HEK293T (cell line): ENCODE measurements around the gene KRTAP5-9.
"Not testable (repeated sequence)": the region's sequence is repeated elsewhere in the genome, so short reads cannot be mapped to it uniquely, and the experiment has no call there.

ENCODE experiments used
- CTCF ChIA-PET: fragments of 350-600 bp; formaldehyde crosslinking; extraction: SDS; loops from one replicate; lab custom pipeline; 2021; ENCODE audit warnings: antibody characterized with exemption, inconsistent platforms; lab: Yijun Ruan, JAX
- POLR2A ChIA-PET: fragments of 350-600 bp; formaldehyde crosslinking; extraction: SDS; loops from one replicate; lab custom pipeline; 2020; ENCODE audit warnings: antibody characterized with exemption, inconsistent platforms; lab: Yijun Ruan, JAX
- DNase-seq: peaks from one replicate; pipeline ENCODE4 v3.0.0; 2012; ENCODE audit warnings: mixed read lengths; ENCODE audit errors: extremely low spot score
- ARNT ChIP-seq: fragments of 450-650 bp; IDR thresholded peaks from 2 replicates; pipeline ENCODE4 v1.6.1; 2017; ENCODE audit warnings: mild to moderate bottlenecking
- BHLHE40 ChIP-seq: fragments of 450-650 bp; IDR thresholded peaks from 2 replicates; pipeline ENCODE4 v1.6.1; 2016; ENCODE audit warnings: mild to moderate bottlenecking, moderate library complexity, borderline replicate concordance
- CTBP1 ChIP-seq: fragments of 450-650 bp; IDR thresholded peaks from 2 replicates; pipeline ENCODE4 v1.6.1; 2016; ENCODE audit warnings: borderline replicate concordance
- ELF4 ChIP-seq: fragments of 450-650 bp; IDR thresholded peaks from 2 replicates; pipeline ENCODE4 v1.6.1; 2017; ENCODE audit warnings: antibody characterized with exemption
- FOXA1 ChIP-seq: fragments of 450-650 bp; IDR thresholded peaks from 2 replicates; pipeline ENCODE4 v1.6.1; 2016; ENCODE audit warnings: mild to moderate bottlenecking
- FOXK2 ChIP-seq: fragments of 450-650 bp; IDR thresholded peaks from 2 replicates; pipeline ENCODE4 v1.6.1; 2016; ENCODE audit warnings: mild to moderate bottlenecking
- FOXM1 ChIP-seq: fragments of 450-650 bp; IDR thresholded peaks from 2 replicates; pipeline ENCODE4 v1.6.1; 2017; ENCODE audit warnings: mild to moderate bottlenecking, borderline replicate concordance
- HDGF ChIP-seq: fragments of 450-650 bp; IDR thresholded peaks from 2 replicates; pipeline ENCODE4 v1.6.1; 2017; ENCODE audit warnings: antibody characterized with exemption, borderline replicate concordance
- L3MBTL2 ChIP-seq: fragments of 450-650 bp; conservative IDR thresholded peaks from 2 replicates; pipeline ENCODE4 v1.6.1; 2016; ENCODE audit warnings: mild to moderate bottlenecking
- LEF1 ChIP-seq: fragments of 450-650 bp; IDR thresholded peaks from 2 replicates; pipeline ENCODE4 v1.6.1; 2017; ENCODE audit warnings: mild to moderate bottlenecking, borderline replicate concordance
- NFRKB ChIP-seq: fragments of 450-650 bp; IDR thresholded peaks from 2 replicates; pipeline ENCODE4 v1.6.1; 2016; ENCODE audit warnings: mild to moderate bottlenecking, moderate library complexity
- SP1 ChIP-seq: fragments of 450-650 bp; IDR thresholded peaks from 2 replicates; pipeline ENCODE4 v1.6.1; 2017
- SUZ12 ChIP-seq: fragments of 450-650 bp; IDR thresholded peaks from 2 replicates; pipeline ENCODE4 v1.6.1; 2016; ENCODE audit warnings: mild to moderate bottlenecking
- TARDBP ChIP-seq: fragments of 450-650 bp; IDR thresholded peaks from 2 replicates; pipeline ENCODE4 v1.6.1; 2016
- ZNF384 ChIP-seq: fragments of 450-650 bp; IDR thresholded peaks from 2 replicates; pipeline ENCODE4 v1.6.1; 2016
- TF ChIP-seq, protein P1 (sequence below): fragments of 450-650 bp; IDR thresholded peaks from 2 replicates; pipeline ENCODE4 v1.6.1; 2016

The KRTAP5-9 gene

DNA sequence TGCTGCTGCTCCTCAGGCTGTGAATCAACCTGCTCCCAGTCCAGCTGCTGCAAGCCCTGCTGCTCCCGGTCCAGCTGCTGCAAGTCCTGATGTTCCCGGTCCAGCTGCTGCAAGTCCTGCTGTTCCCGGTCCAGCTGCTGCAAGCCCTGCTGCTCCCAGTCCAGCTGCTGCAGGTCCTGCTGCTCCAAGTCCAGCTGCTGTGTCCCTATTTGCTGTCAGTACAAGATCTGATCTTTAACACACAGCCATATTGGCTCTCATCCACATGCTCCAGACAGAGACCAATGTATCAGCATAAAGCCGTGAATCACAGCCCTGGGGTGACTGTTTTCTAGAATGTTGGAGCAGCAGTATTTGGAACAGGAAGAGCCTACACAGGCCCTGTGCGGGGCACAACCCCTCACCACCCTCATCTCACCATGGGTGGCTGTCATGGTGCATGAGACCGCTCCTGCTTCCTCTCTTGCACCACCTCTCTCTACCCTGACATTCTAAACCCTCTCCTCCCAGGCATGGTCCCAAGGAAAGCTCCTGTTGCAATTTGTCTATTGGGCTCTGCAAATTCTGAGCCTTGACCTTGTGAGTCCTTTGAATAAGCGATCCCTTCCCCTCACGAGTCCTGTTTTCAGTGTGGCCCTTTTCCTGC lies 20.6 kb downstream of the KRTAP5-9 start:
- TF ChIP-seq, protein P1, sequence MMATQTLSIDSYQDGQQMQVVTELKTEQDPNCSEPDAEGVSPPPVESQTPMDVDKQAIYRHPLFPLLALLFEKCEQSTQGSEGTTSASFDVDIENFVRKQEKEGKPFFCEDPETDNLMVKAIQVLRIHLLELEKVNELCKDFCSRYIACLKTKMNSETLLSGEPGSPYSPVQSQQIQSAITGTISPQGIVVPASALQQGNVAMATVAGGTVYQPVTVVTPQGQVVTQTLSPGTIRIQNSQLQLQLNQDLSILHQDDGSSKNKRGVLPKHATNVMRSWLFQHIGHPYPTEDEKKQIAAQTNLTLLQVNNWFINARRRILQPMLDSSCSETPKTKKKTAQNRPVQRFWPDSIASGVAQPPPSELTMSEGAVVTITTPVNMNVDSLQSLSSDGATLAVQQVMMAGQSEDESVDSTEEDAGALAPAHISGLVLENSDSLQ: no peak
- CTCF ChIA-PET: interaction anchor here (2.0 kb wide), 1 partner anchor 11 kb away, joined by 4 read pairs; no protein-coding TSS in a partner anchor
- POLR2A ChIA-PET: no interaction called here
- no peak for DNase-seq

DNA sequence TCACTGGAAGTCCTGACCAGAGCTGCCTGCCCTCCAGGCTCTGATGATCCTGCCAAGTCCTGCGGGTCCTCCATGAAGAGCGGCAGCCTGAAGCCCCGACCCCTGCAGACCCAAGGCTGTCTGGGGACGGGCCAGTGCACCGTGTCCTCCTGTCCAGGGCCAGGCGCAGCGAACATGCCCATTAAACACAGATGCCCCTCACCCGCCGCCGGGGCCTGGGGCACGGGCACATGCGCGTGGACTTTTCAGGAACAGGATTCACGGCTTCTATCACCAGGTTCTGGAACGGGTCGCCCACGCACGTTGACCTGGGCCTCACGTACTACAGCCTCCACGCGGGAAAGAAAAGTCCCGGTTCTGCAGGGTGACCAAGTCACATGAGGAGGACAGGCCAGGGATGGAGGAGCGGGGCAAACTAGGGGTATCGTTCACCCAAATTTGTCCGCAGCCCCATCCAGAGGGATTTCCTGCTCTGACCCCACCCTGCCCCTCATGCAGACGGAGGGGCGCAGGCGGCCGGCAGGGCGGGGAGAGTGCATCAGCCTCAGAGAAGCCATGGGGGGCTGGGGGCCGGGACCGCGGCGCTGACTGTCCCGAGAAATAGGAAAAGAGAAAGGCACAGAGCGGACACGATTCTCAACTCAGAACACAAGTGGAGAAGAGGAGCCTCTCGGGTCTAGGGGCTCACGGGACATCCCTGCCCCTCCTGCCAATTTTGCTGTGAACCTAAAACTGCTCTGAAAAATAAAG lies 23.1 kb downstream of the KRTAP5-9 start:
- DNase-seq, CTCF ChIA-PET, POLR2A ChIA-PET: not testable (repeated sequence)

GRCh38 chr11:71572811-71573210 lies 24.6 kb downstream of the KRTAP5-9 start:
- CTCF ChIA-PET: interaction anchor here (0.7 to 1.1 kb wide), 2 partner anchors 9 to 12 kb away, joined by 3 read pairs; no protein-coding TSS in a partner anchor
- TF ChIP-seq SP1 (no peak), TARDBP (no peak), ELF4 (no peak), HDGF (no peak), BHLHE40 (no peak), NFRKB (no peak), FOXK2 (no peak), ZNF384 (no peak), SUZ12 (no peak), FOXM1 (no peak), FOXA1 (no peak), ARNT (no peak)
- no peak for DNase-seq
- POLR2A ChIA-PET: no interaction called here

DNA sequence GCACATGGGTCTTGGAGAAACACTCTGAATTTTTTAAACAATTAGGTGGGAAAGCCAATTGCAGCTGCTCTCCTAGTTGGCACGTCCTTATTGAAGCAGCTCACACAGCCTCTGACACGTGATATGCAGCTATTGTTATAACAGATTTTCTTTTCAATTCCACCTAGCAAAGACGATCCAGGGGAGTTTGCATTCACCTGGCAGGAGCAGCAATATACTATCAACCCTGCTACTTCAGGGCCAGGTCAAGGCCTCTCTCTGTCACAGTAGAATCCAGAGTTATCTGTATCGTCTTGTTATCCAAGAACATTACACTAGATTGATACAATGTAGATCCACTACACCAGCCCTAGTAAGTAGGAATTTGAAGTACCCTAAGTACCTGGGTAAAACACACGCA lies 26.2 kb downstream of the KRTAP5-9 start:
- ChIA-PET POLR2A (no interaction called here), CTCF (no interaction called here)
- TF ChIP-seq HDGF (no peak), ARNT (no peak), BHLHE40 (no peak), L3MBTL2 (no peak), SP1 (no peak), TARDBP (no peak), FOXA1 (no peak), CTBP1 (no peak)
- DNase-seq: no peak

DNA sequence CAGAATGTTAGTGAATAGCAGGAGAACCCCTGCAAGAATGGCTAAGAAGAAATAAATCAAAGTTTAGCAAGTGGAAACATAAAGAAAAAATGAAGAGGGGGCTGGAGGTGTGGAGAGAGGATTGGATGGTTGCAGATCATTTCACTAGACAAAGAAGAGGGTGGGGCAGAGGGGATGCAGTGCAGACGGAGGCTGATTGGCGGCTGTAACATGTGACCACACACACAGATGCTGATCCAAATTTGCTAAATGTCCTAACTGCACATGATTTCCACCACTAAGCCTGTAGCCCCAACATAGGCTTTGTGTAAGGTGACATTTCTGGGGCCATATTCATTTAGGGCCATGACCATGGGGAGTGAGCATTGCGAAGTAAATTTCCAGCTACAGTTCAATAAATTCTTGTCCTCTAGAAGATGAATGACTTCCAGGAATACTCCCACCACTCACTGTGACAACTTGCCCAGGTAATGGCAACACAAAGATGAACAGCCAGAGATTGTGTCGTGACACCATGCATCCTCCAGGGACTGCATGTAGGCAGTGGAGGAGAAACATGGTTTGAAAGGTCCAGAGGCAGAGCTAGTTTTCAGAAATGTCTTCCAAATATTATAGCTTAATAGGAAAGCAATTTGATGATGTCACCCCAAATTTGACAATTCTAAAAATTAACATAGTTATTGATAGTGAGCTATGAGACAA lies 27.7 kb downstream of the KRTAP5-9 start:
- DNase-seq: no peak
- CTCF ChIA-PET: no interaction called here
- TF ChIP-seq BHLHE40 (no peak), NFRKB (no peak), FOXA1 (no peak), SUZ12 (no peak), ELF4 (no peak), LEF1 (no peak), CTBP1 (no peak), TARDBP (no peak), FOXK2 (no peak), L3MBTL2 (no peak), ZNF384 (no peak), ARNT (no peak), SP1 (no peak), HDGF (no peak), FOXM1 (no peak)
- TF ChIP-seq, protein P1: no peak
- POLR2A ChIA-PET: no interaction called here

GRCh38 chr11:71576688-71577465 lies 28.7 kb downstream of the KRTAP5-9 start:
- POLR2A ChIA-PET, DNase-seq, CTCF ChIA-PET: not testable (repeated sequence)

- TF ChIP-seq HDGF (no peak), FOXA1 (no peak), SUZ12 (no peak), FOXK2 (no peak), BHLHE40 (no peak), ELF4 (no peak), ZNF384 (no peak), ARNT (no peak), FOXM1 (no peak)
- CTCF ChIA-PET: no interaction called here
- POLR2A ChIA-PET: no interaction called here
These were observed 29.3 kb downstream of the KRTAP5-9 start for GRCh38 chr11:71577469-71578004.

DNA sequence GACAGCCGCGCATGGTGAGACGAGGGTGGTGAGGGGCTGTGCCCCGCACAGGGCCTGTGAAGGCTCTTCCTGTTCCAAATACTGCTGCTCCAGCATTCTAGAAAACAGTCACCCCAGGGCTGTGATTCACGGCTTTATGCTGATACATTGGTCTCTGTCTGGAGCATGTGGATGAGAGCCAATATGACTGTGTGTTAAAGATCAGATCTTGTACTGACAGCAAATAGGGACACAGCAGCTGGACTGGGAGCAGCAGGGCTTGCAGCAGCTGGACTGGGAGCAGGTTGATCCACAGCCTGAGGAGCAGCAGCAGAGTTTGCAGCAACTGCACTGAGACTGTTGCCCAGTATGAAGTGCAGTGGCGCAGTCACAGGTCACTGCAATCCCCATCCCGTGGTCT lies 31.3 kb downstream of the KRTAP5-9 start:
- CTCF ChIA-PET: interaction anchor here (0.7 to 2.0 kb wide), 4 partner anchors 11 to 37 kb away, joined by 3 to 10 read pairs (median 4); no protein-coding TSS in a partner anchor
- POLR2A ChIA-PET, DNase-seq: not testable (repeated sequence)

More at GRCh38 chr11:71577469-71578004, 29.3 kb downstream of the KRTAP5-9 start:
- DNase-seq: no peak
